GM21360 (cell line): ENCODE data around the gene TRHDE.

Experiments
- ATAC-seq: cut with Tn5 transposase; IDR thresholded peaks from one replicate; pipeline ENCODE4 v1.9.1; 2021; ENCODE audit warnings: mild to moderate bottlenecking, moderate library complexity; ENCODE audit not compliant: unreplicated experiment

TRHDE gene

GRCh38 chr12:72313806-72314205 lies 41.6 kb downstream of the TRHDE start:
- no peak for ATAC-seq

GRCh38 chr12:72315858-72316257 lies 43.7 kb downstream of the TRHDE start:
- no peak for ATAC-seq

GRCh38 chr12:72318341-72318740 lies 46.2 kb downstream of the TRHDE start:
- ATAC-seq: no peak

GRCh38 chr12:72323881-72324280 lies 51.7 kb downstream of the TRHDE start:
- ATAC-seq: no peak

- ATAC-seq: no peak
Observed at GRCh38 chr12:72330301-72330700, 58.1 kb downstream of the TRHDE start.

- no peak for ATAC-seq
Observed at GRCh38 chr12:72330784-72331183, 58.6 kb downstream of the TRHDE start.

GRCh38 chr12:72337382-72337781 lies 65.2 kb downstream of the TRHDE start:
- no peak for ATAC-seq

- ATAC-seq: no peak
Observed at GRCh38 chr12:72337946-72338345, 65.8 kb downstream of the TRHDE start.

GRCh38 chr12:72338437-72338836 lies 66.3 kb downstream of the TRHDE start:
- ATAC-seq: no peak

- peak; percentile 94 for ATAC-seq
Observed at GRCh38 chr12:72346363-72346944, 74.3 kb downstream of the TRHDE start.

- ATAC-seq: no peak
Observed at GRCh38 chr12:72349491-72349890, 77.3 kb downstream of the TRHDE start.

- ATAC-seq: no peak
Observed at GRCh38 chr12:72359416-72359815, 87.2 kb downstream of the TRHDE start.

GRCh38 chr12:72365151-72365550 lies 93.0 kb downstream of the TRHDE start:
- ATAC-seq: no peak

- ATAC-seq: no peak
Observed at GRCh38 chr12:72366255-72366654, 94.1 kb downstream of the TRHDE start.

- ATAC-seq: no peak
Observed at GRCh38 chr12:72368298-72368697, 96.1 kb downstream of the TRHDE start.

- no peak for ATAC-seq
Observed at GRCh38 chr12:72368719-72369422, 96.7 kb downstream of the TRHDE start.

GRCh38 chr12:72369423-72369959 lies 97.3 kb downstream of the TRHDE start:
- no peak for ATAC-seq

GRCh38 chr12:72380441-72380840 lies 108.3 kb downstream of the TRHDE start:
- ATAC-seq: no peak

GRCh38 chr12:72388322-72388721 lies 116.2 kb downstream of the TRHDE start:
- no peak for ATAC-seq

GRCh38 chr12:72390146-72390545 lies 118.0 kb downstream of the TRHDE start:
- no peak for ATAC-seq

- no peak for ATAC-seq
Observed at GRCh38 chr12:72406111-72406510, 133.9 kb downstream of the TRHDE start.

- no peak for ATAC-seq
Observed at GRCh38 chr12:72432037-72432604, 160.0 kb downstream of the TRHDE start.
